ENCODE results near the gene HIVEP2. TPM values are rescaled to one million over a fixed set of nuclear protein-coding genes. Genes with fewer than 3 reads are reported as not detected.

HIVEP2 gene
- total and polyA plus RNA-seq, 10 donors = 2.5 to 41.3 (median 30.3) TPM

DNA sequence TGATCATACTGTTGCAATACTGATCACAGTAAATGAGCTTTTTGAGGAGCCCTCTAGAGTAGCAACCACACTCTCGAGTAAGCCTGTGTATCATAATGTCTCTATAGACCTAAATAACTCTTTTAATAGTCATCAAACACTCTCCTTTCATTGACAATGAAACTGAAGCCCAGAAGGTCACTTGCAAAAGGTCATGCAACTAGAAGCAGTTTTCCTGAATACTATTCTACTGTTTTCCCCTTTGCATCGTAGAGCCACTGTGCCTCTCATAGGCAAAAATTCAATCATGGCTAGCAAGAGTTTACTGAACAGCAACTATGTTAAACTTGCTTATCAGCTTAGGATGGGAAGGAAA lies 105.3 kb downstream of the HIVEP2 start:
- Histone ChIP-seq H3K27me3 (replicated peaks in 1 of 7) (no peaks in the 10 kb centered on the region), H3K36me3 (no peaks in the 10 kb centered on the region), H3K9me3 (no peaks in the 10 kb centered on the region), H3K4me3 (no peak overlapping the region), H3K4me1 (peaks cover 30 to 75% (median 53%) of the 10 kb centered on the region in 6 donors), H3K27ac (peak overlapping the region in 4 of 8 donors; percentile 13 to 70 (median 26))
- intact Hi-C loops (cut with DNase I; ENCODE audit: low total_unique reads) = no loop called here
- 57 to 78% (median 64%) methylated on average over 2 of the region's 2 CpGs for WGBS, 5 donors
- DNase-seq = no peak
- TF ChIP-seq POLR2AphosphoS5 (IDR thresholded peaks at IDR 0.05) = no peak
- TF ChIP-seq, protein P1, sequence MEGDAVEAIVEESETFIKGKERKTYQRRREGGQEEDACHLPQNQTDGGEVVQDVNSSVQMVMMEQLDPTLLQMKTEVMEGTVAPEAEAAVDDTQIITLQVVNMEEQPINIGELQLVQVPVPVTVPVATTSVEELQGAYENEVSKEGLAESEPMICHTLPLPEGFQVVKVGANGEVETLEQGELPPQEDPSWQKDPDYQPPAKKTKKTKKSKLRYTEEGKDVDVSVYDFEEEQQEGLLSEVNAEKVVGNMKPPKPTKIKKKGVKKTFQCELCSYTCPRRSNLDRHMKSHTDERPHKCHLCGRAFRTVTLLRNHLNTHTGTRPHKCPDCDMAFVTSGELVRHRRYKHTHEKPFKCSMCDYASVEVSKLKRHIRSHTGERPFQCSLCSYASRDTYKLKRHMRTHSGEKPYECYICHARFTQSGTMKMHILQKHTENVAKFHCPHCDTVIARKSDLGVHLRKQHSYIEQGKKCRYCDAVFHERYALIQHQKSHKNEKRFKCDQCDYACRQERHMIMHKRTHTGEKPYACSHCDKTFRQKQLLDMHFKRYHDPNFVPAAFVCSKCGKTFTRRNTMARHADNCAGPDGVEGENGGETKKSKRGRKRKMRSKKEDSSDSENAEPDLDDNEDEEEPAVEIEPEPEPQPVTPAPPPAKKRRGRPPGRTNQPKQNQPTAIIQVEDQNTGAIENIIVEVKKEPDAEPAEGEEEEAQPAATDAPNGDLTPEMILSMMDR (IDR thresholded peaks at IDR 0.05 in 8 of 11, conservative IDR thresholded peaks at IDR 0.05 in 3 of 11) = no peak
- TF ChIP-seq POLR2A (IDR thresholded peaks at IDR 0.05) = no peak

DNA sequence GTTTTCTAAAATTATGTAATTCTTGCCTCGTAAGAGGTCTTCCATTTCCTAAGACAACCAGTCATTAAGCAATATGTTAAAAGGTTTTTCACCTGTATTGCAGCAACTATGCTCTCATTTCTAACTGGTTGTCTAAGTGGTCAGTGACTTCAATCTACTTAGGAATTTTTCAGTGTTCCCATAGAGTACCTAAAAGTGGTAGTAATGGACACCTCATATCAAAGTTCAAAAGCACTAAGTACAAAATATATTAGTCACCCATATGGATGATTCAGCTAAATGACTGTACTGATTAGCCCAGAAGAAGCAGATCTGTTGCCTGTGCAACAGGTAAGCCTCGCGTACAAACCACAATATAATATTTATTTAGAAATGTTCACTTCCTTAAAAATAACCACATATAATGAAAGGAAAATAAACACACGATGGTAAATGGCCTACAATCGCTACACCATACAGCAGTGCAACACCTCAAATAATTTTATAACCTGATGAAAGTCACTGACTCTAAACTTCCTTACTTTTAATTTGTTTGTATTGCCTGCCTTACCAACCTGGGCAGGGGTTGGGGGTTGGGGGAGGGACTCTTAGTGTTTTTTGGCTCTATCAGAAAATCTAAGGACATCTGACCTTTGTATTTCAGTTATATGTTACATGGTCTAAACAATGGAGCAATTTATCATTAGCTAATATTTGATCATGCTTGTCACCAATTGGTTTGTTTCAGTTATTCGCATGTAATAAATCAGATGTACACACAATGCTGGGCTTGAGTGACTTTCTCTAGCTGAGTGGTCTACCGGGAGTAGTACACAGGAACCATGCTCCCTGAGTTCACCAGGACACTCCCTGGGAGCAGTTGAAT lies 105.9 kb downstream of the HIVEP2 start:
- 56 to 72% (median 68%) methylated on average over 7 of the region's 7 CpGs for WGBS, 5 donors
- H3K9me3 ChIP-seq = no peaks in the 10 kb centered on the region
- TF ChIP-seq POLR2A (IDR thresholded peaks at IDR 0.05) (no peak), POLR2AphosphoS5 (IDR thresholded peaks at IDR 0.05) (no peak)
- TF ChIP-seq, protein P1 (IDR thresholded peaks at IDR 0.05 in 8 of 11, conservative IDR thresholded peaks at IDR 0.05 in 3 of 11) = no peak
- peak overlapping the region in 4 of 8 donors; percentile 13 to 70 (median 26) for H3K27ac ChIP-seq
- peak overlapping the region in 1 of 8 donors; percentile 6 for H3K4me3 ChIP-seq
- intact Hi-C loops (cut with DNase I; ENCODE audit: low total_unique reads) = no loop called here
- H3K36me3 ChIP-seq = no peaks in the 10 kb centered on the region
- H3K4me1 ChIP-seq = peaks cover 24 to 75% (median 50%) of the 10 kb centered on the region in 6 donors
- no peaks in the 10 kb centered on the region for H3K27me3 ChIP-seq (replicated peaks in 1 of 7)
- DNase-seq = no peak

DNA sequence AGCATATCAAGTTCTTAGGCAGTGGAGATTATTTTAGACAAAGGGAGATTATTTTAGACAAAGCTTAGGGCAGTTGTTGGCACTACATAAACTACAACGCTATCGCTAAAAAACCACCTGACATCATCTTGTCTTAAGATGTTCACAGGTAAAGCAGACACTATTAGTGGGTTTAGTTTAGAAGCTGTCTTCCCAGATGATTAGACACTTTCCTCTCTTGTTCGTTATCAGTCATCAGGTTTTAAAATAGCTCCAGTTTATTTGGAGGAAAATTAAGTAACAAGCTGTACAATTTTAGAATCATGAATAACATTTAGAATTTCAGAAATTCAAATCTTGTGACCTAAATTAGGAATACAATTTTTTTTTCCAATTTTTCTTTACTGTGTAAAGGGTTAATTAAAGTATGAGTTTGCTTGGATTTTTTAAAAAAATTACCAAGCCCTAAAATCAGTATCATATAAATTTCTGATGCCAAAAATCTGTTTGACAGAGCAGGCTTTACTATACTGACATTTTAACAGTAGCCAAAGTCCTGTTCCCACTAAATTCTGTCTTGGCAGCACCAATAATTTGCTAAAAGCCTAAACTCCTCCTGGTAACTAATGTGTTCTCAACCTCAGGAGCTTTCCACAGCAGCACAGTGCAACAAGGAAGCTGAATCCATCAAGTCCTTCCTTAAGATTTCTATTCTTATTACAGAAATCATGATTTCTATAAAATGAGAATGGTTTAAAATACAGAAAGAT lies 109.0 kb downstream of the HIVEP2 start:
- Histone ChIP-seq H3K9me3 (no peaks in the 10 kb centered on the region), H3K27ac (no peak overlapping the region), H3K27me3 (replicated peaks in 1 of 7) (no peaks in the 10 kb centered on the region), H3K36me3 (peaks cover 0 to 8% (median 0%) of the 10 kb centered on the region in 6 donors), H3K4me1 (peaks cover 7 to 65% (median 35%) of the 10 kb centered on the region in 6 donors), H3K4me3 (no peak overlapping the region)
- no peak for DNase-seq
- intact Hi-C loops (cut with DNase I; ENCODE audit: low total_unique reads) = no loop called here
- 92 to 97% (median 94%) methylated on average over 3 of the region's 3 CpGs for WGBS, 5 donors
- TF ChIP-seq POLR2AphosphoS5 (IDR thresholded peaks at IDR 0.05) = no peak
- TF ChIP-seq, protein P1 (IDR thresholded peaks at IDR 0.05 in 8 of 11, conservative IDR thresholded peaks at IDR 0.05 in 3 of 11) = no peak
- TF ChIP-seq POLR2A (IDR thresholded peaks at IDR 0.05) = no peak

DNA sequence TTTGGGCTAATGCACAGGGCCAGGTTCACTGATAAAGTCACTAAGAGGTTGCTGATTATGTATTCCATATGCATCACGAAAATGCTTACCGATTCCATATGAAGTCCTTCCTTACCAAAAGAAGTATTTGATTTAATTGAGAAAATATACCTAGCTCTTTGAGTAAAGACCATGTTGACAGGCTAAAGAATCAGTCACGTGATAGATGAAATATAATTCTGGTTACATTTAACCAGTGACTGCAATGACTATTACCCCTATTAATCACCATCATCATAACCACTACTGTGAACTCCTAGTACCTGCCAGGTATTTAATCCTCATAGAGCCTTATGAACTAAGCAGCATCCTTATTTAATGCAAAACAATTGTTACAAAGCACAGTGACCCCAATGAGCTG lies 110.1 kb downstream of the HIVEP2 start:
- Histone ChIP-seq H3K36me3 (peaks cover 0 to 10% (median 0%) of the 10 kb centered on the region in 6 donors), H3K4me1 (peaks cover 7 to 70% (median 35%) of the 10 kb centered on the region in 6 donors), H3K27me3 (replicated peaks in 1 of 7) (no peaks in the 10 kb centered on the region), H3K27ac (no peak overlapping the region), H3K4me3 (no peak overlapping the region), H3K9me3 (no peaks in the 10 kb centered on the region)
- WGBS, 5 donors = 94 to 99% (median 98%) methylated on average over 3 of the region's 3 CpGs
- TF ChIP-seq POLR2A (IDR thresholded peaks at IDR 0.05) (no peak), POLR2AphosphoS5 (IDR thresholded peaks at IDR 0.05) (no peak)
- TF ChIP-seq, protein P1 (IDR thresholded peaks at IDR 0.05 in 8 of 11, conservative IDR thresholded peaks at IDR 0.05 in 3 of 11) = no peak
- intact Hi-C loops (cut with DNase I; ENCODE audit: low total_unique reads) = no loop called here
- no peak for DNase-seq
